ENCODE data around the gene NXN.

The NXN gene

DNA sequence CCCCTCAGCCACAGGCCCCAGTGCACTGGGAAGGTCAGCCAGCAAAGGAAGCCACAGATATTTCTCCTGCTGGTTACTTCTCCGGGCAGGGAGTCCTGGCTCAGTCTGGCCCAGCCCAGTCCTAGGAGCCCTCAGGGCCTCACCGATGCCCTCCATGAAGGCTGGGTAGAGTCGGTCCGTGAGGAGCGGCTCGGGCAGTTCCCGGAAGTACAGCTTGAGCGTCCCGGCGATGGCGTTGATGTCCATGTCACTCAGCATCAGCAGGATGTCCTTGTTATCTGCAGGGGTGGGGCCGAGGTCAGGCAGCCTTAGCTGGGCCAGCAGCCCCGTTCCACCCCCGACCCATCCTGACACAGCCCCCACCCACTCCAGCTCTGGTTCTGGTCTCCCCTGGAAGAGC, 31.0 kb upstream of the NXN start:
- no peak for DNase-seq (ENCODE audit: low read depth, low spot score)
- Histone ChIP-seq H3K36me3 (ENCODE audit: insufficient read depth, insufficient read length, low read length) (peaks cover 54% of the 10 kb centered on the region), H3K9ac (ENCODE audit: insufficient read length, low read depth) (no peak overlapping the region), H3K27me3 (ENCODE audit: insufficient read depth, insufficient read length) (no peaks in the 10 kb centered on the region), H3K9me3 (ENCODE audit: insufficient read depth, low read length) (no peaks in the 10 kb centered on the region), H3K4me3 (ENCODE audit: insufficient read length, low read depth) (no peak overlapping the region), H3K4me1 (ENCODE audit: insufficient read depth, insufficient read length) (peaks cover 6% of the 10 kb centered on the region)
- no peak for TF ChIP-seq SUZ12 (IDR thresholded peaks at IDR 0.05; ENCODE audit: extremely low read depth, insufficient read depth, insufficient read length)
- no peak for TF ChIP-seq ZNF274 (IDR thresholded peaks at IDR 0.05; ENCODE audit: low read depth, low read length)
- no peak for TF ChIP-seq YY1 (IDR thresholded peaks at IDR 0.05; ENCODE audit: insufficient read depth, insufficient read length)

GRCh38 chr17:1010086-1010450, 30.5 kb upstream of the NXN start:
- Histone ChIP-seq H3K36me3 (ENCODE audit: insufficient read depth, insufficient read length, low read length) (peaks cover 59% of the 10 kb centered on the region), H3K4me1 (ENCODE audit: insufficient read depth, insufficient read length) (peaks cover 6% of the 10 kb centered on the region), H3K27me3 (ENCODE audit: insufficient read depth, insufficient read length) (no peaks in the 10 kb centered on the region), H3K4me3 (ENCODE audit: insufficient read length, low read depth) (no peak overlapping the region), H3K9ac (ENCODE audit: insufficient read length, low read depth) (no peak overlapping the region), H3K9me3 (ENCODE audit: insufficient read depth, low read length) (no peaks in the 10 kb centered on the region)
- no peak for TF ChIP-seq SUZ12 (IDR thresholded peaks at IDR 0.05; ENCODE audit: extremely low read depth, insufficient read depth, insufficient read length)
- no peak for TF ChIP-seq YY1 (IDR thresholded peaks at IDR 0.05; ENCODE audit: insufficient read depth, insufficient read length)
- no peak for TF ChIP-seq ZNF274 (IDR thresholded peaks at IDR 0.05; ENCODE audit: low read depth, low read length)
- no peak for DNase-seq (ENCODE audit: low read depth, low spot score)

- no peak overlapping the region for H3K4me3 ChIP-seq (ENCODE audit: insufficient read length, low read depth)
- peaks cover 64% of the 10 kb centered on the region for H3K36me3 ChIP-seq (ENCODE audit: insufficient read depth, insufficient read length, low read length)
- H3K27me3 ChIP-seq (ENCODE audit: insufficient read depth, insufficient read length) = no peaks in the 10 kb centered on the region
- no peak for TF ChIP-seq YY1 (IDR thresholded peaks at IDR 0.05; ENCODE audit: insufficient read depth, insufficient read length)
- no peak for TF ChIP-seq SUZ12 (IDR thresholded peaks at IDR 0.05; ENCODE audit: extremely low read depth, insufficient read depth, insufficient read length)
- TF ChIP-seq ZNF274 (IDR thresholded peaks at IDR 0.05; ENCODE audit: low read depth, low read length) = no peak
- H3K4me1 ChIP-seq (ENCODE audit: insufficient read depth, insufficient read length) = peaks cover 10% of the 10 kb centered on the region
- no peak for DNase-seq (ENCODE audit: low read depth, low spot score)
- no peak overlapping the region for H3K9ac ChIP-seq (ENCODE audit: insufficient read length, low read depth)
- no peaks in the 10 kb centered on the region for H3K9me3 ChIP-seq (ENCODE audit: insufficient read depth, low read length)
Observed at GRCh38 chr17:1009229-1010085, 29.9 kb upstream of the NXN start.

DNA sequence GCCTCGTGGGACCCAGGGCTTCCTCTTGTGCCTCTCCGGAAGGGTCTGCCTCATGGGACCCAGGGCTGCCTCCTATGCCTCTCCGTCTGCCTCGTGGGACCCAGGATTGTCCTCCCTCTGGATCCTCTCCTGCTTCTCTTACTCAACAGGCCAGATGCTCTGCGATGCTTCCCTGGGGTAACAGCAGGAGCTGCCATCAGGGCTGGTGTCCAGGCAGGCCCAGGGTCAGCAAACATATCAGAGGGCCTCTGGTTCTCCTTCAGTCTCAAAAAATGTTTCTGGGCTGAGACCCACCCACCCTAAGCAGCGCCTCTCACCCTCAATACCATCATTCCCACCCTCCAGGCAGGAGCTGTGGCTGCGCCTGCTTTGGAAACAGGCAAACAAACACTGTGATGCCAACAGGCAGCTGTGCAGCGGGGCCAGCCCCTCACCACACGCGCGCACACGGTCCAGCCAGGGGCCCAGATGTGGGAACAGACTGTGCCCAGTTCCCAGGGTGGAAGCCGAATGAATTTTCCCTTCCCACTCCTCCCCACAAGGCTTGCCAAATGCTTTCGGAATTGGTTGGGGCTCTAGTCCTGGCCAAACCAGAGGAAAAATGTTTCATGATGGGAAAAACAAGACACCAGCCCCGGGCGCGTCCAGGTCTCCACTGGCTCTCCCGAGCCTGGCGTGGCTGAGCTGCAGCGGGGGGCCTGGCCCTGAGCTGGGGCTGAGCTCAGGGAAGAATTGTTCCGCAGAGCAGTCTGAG, 28.6 kb upstream of the NXN start:
- Histone ChIP-seq H3K9ac (ENCODE audit: insufficient read length, low read depth) (no peak overlapping the region), H3K4me1 (ENCODE audit: insufficient read depth, insufficient read length) (peaks cover 15% of the 10 kb centered on the region), H3K36me3 (ENCODE audit: insufficient read depth, insufficient read length, low read length) (peaks cover 77% of the 10 kb centered on the region), H3K9me3 (ENCODE audit: insufficient read depth, low read length) (no peaks in the 10 kb centered on the region), H3K4me3 (ENCODE audit: insufficient read length, low read depth) (no peak overlapping the region), H3K27me3 (ENCODE audit: insufficient read depth, insufficient read length) (no peaks in the 10 kb centered on the region)
- TF ChIP-seq ZNF274 (IDR thresholded peaks at IDR 0.05; ENCODE audit: low read depth, low read length) (no peak), YY1 (IDR thresholded peaks at IDR 0.05; ENCODE audit: insufficient read depth, insufficient read length) (no peak), SUZ12 (IDR thresholded peaks at IDR 0.05; ENCODE audit: extremely low read depth, insufficient read depth, insufficient read length) (no peak)
- DNase-seq (ENCODE audit: low read depth, low spot score) = no peak

DNA sequence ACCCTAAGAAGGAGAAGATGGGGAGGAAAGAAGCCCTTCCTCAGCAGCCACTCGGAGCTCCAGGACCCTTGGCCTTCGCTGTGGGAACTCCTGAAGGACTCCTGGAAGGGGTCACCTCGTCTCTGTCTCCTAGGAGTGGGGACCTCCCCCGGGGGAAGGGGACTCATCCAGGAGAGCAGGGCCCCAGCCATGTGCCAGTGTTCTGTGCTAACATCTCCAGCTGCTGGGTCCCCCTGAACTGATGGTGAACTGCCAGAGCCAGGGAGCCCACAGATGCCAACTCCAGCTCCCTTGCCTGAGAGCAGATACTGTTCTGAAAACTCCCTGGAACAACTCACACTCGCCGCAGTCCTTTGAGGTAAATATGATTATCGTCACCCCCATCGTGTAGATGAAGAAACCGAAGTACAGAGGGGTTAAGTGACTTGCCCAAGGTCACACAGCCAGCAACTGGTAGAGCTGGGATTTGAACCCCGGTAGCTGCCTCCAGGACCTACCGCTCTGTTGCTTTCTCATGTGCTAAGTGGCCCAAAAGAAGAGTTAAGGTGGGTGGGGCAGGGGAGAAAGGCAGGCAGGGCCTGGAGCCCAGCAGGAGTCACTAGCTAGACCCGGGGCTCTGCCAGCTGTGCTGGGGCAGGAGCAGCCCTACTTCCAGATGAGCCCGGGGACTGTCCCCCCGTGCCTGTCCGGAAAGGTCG, 27.9 kb upstream of the NXN start:
- Histone ChIP-seq H3K4me1 (ENCODE audit: insufficient read depth, insufficient read length) (peaks cover 16% of the 10 kb centered on the region), H3K27me3 (ENCODE audit: insufficient read depth, insufficient read length) (no peaks in the 10 kb centered on the region), H3K9me3 (ENCODE audit: insufficient read depth, low read length) (no peaks in the 10 kb centered on the region), H3K4me3 (ENCODE audit: insufficient read length, low read depth) (no peak overlapping the region), H3K36me3 (ENCODE audit: insufficient read depth, insufficient read length, low read length) (peaks cover 84% of the 10 kb centered on the region), H3K9ac (ENCODE audit: insufficient read length, low read depth) (no peak overlapping the region)
- DNase-seq (ENCODE audit: low read depth, low spot score) = no peak
- TF ChIP-seq YY1 (IDR thresholded peaks at IDR 0.05; ENCODE audit: insufficient read depth, insufficient read length) (no peak), ZNF274 (IDR thresholded peaks at IDR 0.05; ENCODE audit: low read depth, low read length) (no peak), SUZ12 (IDR thresholded peaks at IDR 0.05; ENCODE audit: extremely low read depth, insufficient read depth, insufficient read length) (no peak)

- no peaks in the 10 kb centered on the region for H3K27me3 ChIP-seq (ENCODE audit: insufficient read depth, insufficient read length)
- TF ChIP-seq SUZ12 (IDR thresholded peaks at IDR 0.05; ENCODE audit: extremely low read depth, insufficient read depth, insufficient read length) (no peak), YY1 (IDR thresholded peaks at IDR 0.05; ENCODE audit: insufficient read depth, insufficient read length) (no peak), ZNF274 (IDR thresholded peaks at IDR 0.05; ENCODE audit: low read depth, low read length) (no peak)
- peaks cover 22% of the 10 kb centered on the region for H3K4me1 ChIP-seq (ENCODE audit: insufficient read depth, insufficient read length)
- H3K9ac ChIP-seq (ENCODE audit: insufficient read length, low read depth) = no peak overlapping the region
- H3K4me3 ChIP-seq (ENCODE audit: insufficient read length, low read depth) = no peak overlapping the region
- DNase-seq (ENCODE audit: low read depth, low spot score) = no peak
- peaks cover 86% of the 10 kb centered on the region for H3K36me3 ChIP-seq (ENCODE audit: insufficient read depth, insufficient read length, low read length)
- no peaks in the 10 kb centered on the region for H3K9me3 ChIP-seq (ENCODE audit: insufficient read depth, low read length)
Observed at GRCh38 chr17:1006054-1006453, 26.5 kb upstream of the NXN start.

Measured in NT2/D1 (cell line).